Vagina (tissue), 2 donors: ENCODE measurements around the gene IFNA7.

Experiments used
- CTCF ChIP-seq, 3 experiments: fragments of 450-650 bp in 2 of 3; fragments of 200-600 bp in 1 of 3; sonication (generic) in 1 of 3; IDR thresholded peaks; one replicate each; pipeline ENCODE4 v1.5.1; 2017 to 2019; ENCODE audit warnings: antibody characterized with exemption in 3 of 3, mild to moderate bottlenecking in 2 of 3, moderate library complexity in 2 of 3
- POLR2AphosphoS5 ChIP-seq, 2 donors: sonication (generic); formaldehyde crosslinking; IDR thresholded peaks; one replicate each; pipeline ENCODE4 v1.9.0; 2017; ENCODE audit warnings: antibody characterized with exemption in 2 of 2, mild to moderate bottlenecking in 2 of 2, low read depth in 1 of 2; ENCODE audit not compliant: insufficient read depth in 1 of 2

- TF ChIP-seq CTCF (IDR thresholded peaks at IDR 0.05) (no peak), POLR2AphosphoS5 (IDR thresholded peaks at IDR 0.05; ENCODE audit: insufficient read depth in 1 of 2, low read depth in 1 of 2) (no peak)
These were observed 47.9 kb downstream of the IFNA7 start for GRCh38 chr9:21154018-21154608.
